GM12878 (cell line): Measurements from ENCODE around the gene TRIM56. TPM values are rescaled to one million over a fixed set of nuclear protein-coding genes. Genes with fewer than 3 reads are reported as not detected.
A peak's percentile ranks its signal among the peaks of the same experiment; 100 is the strongest.

Experiments used
- ASH2L ChIP-seq: fragments of 300-600, 200-600 bp; sonication (generic); IDR thresholded peaks from 2 replicates; pipeline ENCODE4 v1.6.1; 2017; ENCODE audit warnings: low read depth, mild to moderate bottlenecking, borderline replicate concordance
- BCLAF1 ChIP-seq: fragments of 450-650 bp; IDR thresholded peaks from 2 replicates; pipeline ENCODE4 v1.6.1; 2017; ENCODE audit warnings: antibody characterized with exemption, mild to moderate bottlenecking, moderate library complexity
- CBX5 ChIP-seq: sonication (generic); IDR thresholded peaks from 2 replicates; pipeline ENCODE4 v1.6.1; 2016; ENCODE audit warnings: low read depth, moderate library complexity, mild to moderate bottlenecking, inconsistent platforms
- EED ChIP-seq: sonication (generic); IDR thresholded peaks from 2 replicates; pipeline ENCODE4 v1.6.1; 2016; ENCODE audit warnings: antibody characterized with exemption, low read depth
- EGR1 ChIP-seq, 2 experiments: IDR thresholded peaks; 1 replicate in 1 of 2; 2 replicates in 1 of 2; pipeline ENCODE4 v1.6.1; 2011 to 2012; ENCODE audit warnings: low read depth in 2 of 2, low read length in 2 of 2, borderline replicate concordance in 1 of 2, mild to moderate bottlenecking in 1 of 2, moderate library complexity in 1 of 2
- ETV6 ChIP-seq, 2 experiments: fragments of 450-650 bp in 1 of 2; IDR thresholded peaks in 1 of 2; conservative IDR thresholded peaks in 1 of 2; 2 replicates each; pipeline ENCODE4 v1.6.1; 2014; ENCODE audit warnings: antibody characterized with exemption in 1 of 2, borderline replicate concordance in 1 of 2, low read depth in 1 of 2, mild to moderate bottlenecking in 1 of 2, moderate library complexity in 1 of 2
- HDAC6 ChIP-seq: fragments of 200-600 bp; sonication (generic); IDR thresholded peaks from one replicate; pipeline ENCODE4 v1.8.0; 2017; ENCODE audit warnings: antibody characterized with exemption; ENCODE audit not compliant: unreplicated experiment
- IKZF2 ChIP-seq, 2 experiments: fragments of 450-650 bp; IDR thresholded peaks; 2 replicates each; pipeline ENCODE4 v1.6.1; 2017; ENCODE audit warnings: mild to moderate bottlenecking in 2 of 2, moderate library complexity in 2 of 2
- KAT2A ChIP-seq: conservative IDR thresholded peaks from 2 replicates; pipeline ENCODE4 v1.6.1; 2011; ENCODE audit warnings: low read depth, low read length; ENCODE audit not compliant: control insufficient read depth
- NFYB ChIP-seq: IDR thresholded peaks from 2 replicates; pipeline ENCODE4 v1.6.1; 2011; ENCODE audit warnings: low read depth, mild to moderate bottlenecking, low read length, improper control_type of control experiment, moderate library complexity; ENCODE audit not compliant: insufficient read depth
- NRF1 ChIP-seq: conservative IDR thresholded peaks from 2 replicates; pipeline ENCODE4 v1.6.1; 2011; ENCODE audit warnings: mild to moderate bottlenecking, low read depth, low read length, improper control_type of control experiment
- PAX5 ChIP-seq: IDR thresholded peaks from 2 replicates; pipeline ENCODE4 v1.6.1; 2011; ENCODE audit warnings: low read depth, low read length, borderline replicate concordance
- POU2F2 ChIP-seq: IDR thresholded peaks from 3 replicates; pipeline ENCODE4 v1.6.1; 2011; ENCODE audit warnings: low read depth, mild to moderate bottlenecking, low read length, borderline replicate concordance
- RAD21 ChIP-seq: IDR thresholded peaks from 2 replicates; pipeline ENCODE4 v1.6.1; 2011; ENCODE audit warnings: mild to moderate bottlenecking, low read depth, low read length, moderate library complexity; ENCODE audit not compliant: insufficient read depth
- RUNX3 ChIP-seq: IDR thresholded peaks from 2 replicates; pipeline ENCODE4 v1.6.1; 2012; ENCODE audit warnings: low read length, inconsistent platforms
- SKIL ChIP-seq: fragments of 450-650 bp; IDR thresholded peaks from 2 replicates; pipeline ENCODE4 v1.6.1; 2017; ENCODE audit warnings: mild to moderate bottlenecking, low read depth, inconsistent platforms; ENCODE audit not compliant: poor library complexity, severe bottlenecking
- YY1 ChIP-seq: IDR thresholded peaks from 2 replicates; pipeline ENCODE4 v1.6.1; 2011; ENCODE audit warnings: low read depth, mild to moderate bottlenecking, low read length
- polyA plus RNA-seq, 11 experiments: library from polyadenylated mRNA; depleted of rRNA in 4 of 11; unstranded in 6 of 11; stranded (reverse) in 5 of 11; fragments of >200 nt; fragmentation: Nextera tagmentation in 4 of 11; fragmentation: Illumina TruSeq in 1 of 11; extraction: Ambion mirVana in 4 of 11; extraction: Trizol in 1 of 11; gene quantifications; 1 replicate in 1 of 11; 2 replicates in 10 of 11; pipeline versions ENCODE4 v1.2.1 to v1.2.3, GENCODE V29; 2011 to 2016; ENCODE audit warnings: inconsistent platforms in 2 of 11, missing spikeins in 2 of 11, low read depth in 1 of 11
- total RNA-seq, 4 experiments: library from RNA; depleted of rRNA in 3 of 4; stranded (reverse); fragments of >200 nt in 3 of 4; fragmentation: Illumina TruSeq in 1 of 4; extraction: Trizol in 1 of 4; gene quantifications; 2 replicates each; pipeline versions ENCODE4 v1.2.1 to v1.2.3, GENCODE V29; 2013 to 2021
- TF ChIP-seq, protein P1 (sequence below): fragments of 150-350 bp; IDR thresholded peaks from 2 replicates; pipeline ENCODE4 v1.6.1; 2016; ENCODE audit warnings: low read depth, low read length
- TF ChIP-seq, protein P2 (sequence below): fragments of 450-650 bp; IDR thresholded peaks from 2 replicates; pipeline ENCODE4 v1.6.1; 2016; ENCODE audit warnings: mild to moderate bottlenecking

The TRIM56 gene
- total and polyA plus RNA-seq, 10 of the 15 experiments (the other 5 are each of a cell fraction or from before 2014, with no cell fraction given) = 3.2 to 37.5 (median 11.8) TPM

DNA sequence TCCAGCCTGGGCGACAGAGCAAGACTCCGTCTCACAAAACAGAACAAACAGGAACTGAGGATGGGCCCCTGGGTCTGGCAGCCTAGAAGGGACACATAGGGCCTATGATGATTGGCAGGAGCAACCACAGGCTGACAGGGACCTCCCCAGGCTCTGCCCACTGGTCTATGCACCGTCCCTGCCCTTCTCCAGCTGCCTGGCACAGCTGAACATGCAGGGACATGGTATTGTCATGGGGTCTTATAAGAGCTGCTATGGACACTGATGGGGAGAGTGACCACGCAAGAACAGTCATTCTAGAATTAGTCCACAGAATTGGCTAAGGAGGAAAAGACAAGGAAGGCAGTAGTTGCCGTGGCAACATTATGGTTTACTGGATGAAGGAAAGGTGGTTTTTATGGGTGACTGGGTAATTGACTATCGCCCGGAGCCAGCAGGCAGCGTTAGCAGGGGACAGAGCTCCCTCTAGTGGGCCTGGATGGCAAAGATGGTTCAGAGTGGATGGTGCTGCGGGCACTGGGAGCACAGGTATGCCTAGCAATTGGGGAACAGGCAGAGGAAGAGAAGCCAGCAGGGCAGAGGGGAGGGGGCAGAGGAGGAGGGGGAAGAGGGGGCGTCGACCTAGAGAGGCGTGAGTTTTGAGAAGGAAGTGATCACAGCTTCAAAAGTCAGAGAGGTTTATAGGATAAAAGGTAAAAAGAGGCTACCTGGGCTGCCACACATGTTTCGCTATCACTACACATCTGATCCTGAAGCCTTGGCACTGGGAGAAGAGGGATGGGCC, 7.8 kb upstream of the TRIM56 start (continued):
- TF ChIP-seq, protein P1, sequence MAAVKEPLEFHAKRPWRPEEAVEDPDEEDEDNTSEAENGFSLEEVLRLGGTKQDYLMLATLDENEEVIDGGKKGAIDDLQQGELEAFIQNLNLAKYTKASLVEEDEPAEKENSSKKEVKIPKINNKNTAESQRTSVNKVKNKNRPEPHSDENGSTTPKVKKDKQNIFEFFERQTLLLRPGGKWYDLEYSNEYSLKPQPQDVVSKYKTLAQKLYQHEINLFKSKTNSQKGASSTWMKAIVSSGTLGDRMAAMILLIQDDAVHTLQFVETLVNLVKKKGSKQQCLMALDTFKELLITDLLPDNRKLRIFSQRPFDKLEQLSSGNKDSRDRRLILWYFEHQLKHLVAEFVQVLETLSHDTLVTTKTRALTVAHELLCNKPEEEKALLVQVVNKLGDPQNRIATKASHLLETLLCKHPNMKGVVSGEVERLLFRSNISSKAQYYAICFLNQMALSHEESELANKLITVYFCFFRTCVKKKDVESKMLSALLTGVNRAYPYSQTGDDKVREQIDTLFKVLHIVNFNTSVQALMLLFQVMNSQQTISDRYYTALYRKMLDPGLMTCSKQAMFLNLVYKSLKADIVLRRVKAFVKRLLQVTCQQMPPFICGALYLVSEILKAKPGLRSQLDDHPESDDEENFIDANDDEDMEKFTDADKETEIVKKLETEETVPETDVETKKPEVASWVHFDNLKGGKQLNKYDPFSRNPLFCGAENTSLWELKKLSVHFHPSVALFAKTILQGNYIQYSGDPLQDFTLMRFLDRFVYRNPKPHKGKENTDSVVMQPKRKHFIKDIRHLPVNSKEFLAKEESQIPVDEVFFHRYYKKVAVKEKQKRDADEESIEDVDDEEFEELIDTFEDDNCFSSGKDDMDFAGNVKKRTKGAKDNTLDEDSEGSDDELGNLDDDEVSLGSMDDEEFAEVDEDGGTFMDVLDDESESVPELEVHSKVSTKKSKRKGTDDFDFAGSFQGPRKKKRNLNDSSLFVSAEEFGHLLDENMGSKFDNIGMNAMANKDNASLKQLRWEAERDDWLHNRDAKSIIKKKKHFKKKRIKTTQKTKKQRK = no peak
- TF ChIP-seq RUNX3 (peak; percentile 47; the same call in 1 of the 2 replicates), RAD21 (peak; percentile 82), POU2F2 (0 out of 3 replicates have a peak, but pooled peaks have one; percentile 31), PAX5 (peak; percentile 50; the same call in 1 of the 2 replicates), KAT2A (no peak), CBX5 (no peak), EGR1 (IDR thresholded peaks at IDR 0.05; ENCODE audit: borderline replicate concordance in 1 of 2, low read depth in 2 of 2, low read length in 2 of 2) (no peak), SKIL (peak; percentile 37), NFYB (no peak), EED (0 out of 2 replicates have a peak, but pooled peaks have one; percentile 19), HDAC6 (no peak), NRF1 (no peak), IKZF2 (IDR thresholded peaks at IDR 0.05) (peak; percentile 49 to 71; a peak in 3 of 4 replicates), ETV6 (conservative IDR thresholded peaks at IDR 0.05 in 1 of 2, IDR thresholded peaks at IDR 0.05 in 1 of 2; ENCODE audit: borderline replicate concordance in 1 of 2, low read depth in 1 of 2) (no peak), BCLAF1 (no peak), ASH2L (no peak), YY1 (peak; percentile 67)
- TF ChIP-seq, protein P2, sequence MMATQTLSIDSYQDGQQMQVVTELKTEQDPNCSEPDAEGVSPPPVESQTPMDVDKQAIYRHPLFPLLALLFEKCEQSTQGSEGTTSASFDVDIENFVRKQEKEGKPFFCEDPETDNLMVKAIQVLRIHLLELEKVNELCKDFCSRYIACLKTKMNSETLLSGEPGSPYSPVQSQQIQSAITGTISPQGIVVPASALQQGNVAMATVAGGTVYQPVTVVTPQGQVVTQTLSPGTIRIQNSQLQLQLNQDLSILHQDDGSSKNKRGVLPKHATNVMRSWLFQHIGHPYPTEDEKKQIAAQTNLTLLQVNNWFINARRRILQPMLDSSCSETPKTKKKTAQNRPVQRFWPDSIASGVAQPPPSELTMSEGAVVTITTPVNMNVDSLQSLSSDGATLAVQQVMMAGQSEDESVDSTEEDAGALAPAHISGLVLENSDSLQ = peak; percentile 90
